HG02588 (cell line): Measurements from ENCODE around the gene TEX9.
"Not testable (repeated sequence)": the region's sequence is repeated elsewhere in the genome, so short reads cannot be mapped to it uniquely, and the experiment has no call there.

Source experiments
- ATAC-seq: cut with Tn5 transposase; IDR thresholded peaks from one replicate; pipeline ENCODE4 v1.9.1; 2021; ENCODE audit warnings: mild to moderate bottlenecking, moderate library complexity; ENCODE audit not compliant: unreplicated experiment

The TEX9 gene

GRCh38 chr15:56361987-56362386 lies 3.2 kb upstream of the TEX9 start:
- ATAC-seq, result no peak

DNA sequence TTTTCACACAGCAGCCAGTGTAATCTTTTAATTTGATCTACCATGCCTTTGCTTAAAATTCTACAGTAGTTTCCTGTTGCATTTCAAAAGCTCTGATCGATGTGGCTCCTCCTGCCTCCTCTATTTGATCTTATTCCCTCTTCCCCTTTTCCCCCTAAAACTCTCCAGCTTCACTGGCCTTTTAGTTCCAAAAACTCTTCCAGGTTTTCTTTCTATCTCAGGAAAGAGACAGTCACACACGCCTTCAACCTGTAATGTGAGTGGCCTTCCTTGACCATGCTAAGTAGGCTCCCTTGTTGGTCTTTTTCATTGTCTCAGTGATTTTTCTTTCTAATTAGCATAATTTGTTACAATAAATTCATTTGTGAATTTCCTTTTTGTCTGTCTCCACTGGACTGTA lies 985 bp downstream of the TEX9 start:
- no peak for ATAC-seq

GRCh38 chr15:56367156-56367555 lies 1.9 kb downstream of the TEX9 start:
- no peak for ATAC-seq

DNA sequence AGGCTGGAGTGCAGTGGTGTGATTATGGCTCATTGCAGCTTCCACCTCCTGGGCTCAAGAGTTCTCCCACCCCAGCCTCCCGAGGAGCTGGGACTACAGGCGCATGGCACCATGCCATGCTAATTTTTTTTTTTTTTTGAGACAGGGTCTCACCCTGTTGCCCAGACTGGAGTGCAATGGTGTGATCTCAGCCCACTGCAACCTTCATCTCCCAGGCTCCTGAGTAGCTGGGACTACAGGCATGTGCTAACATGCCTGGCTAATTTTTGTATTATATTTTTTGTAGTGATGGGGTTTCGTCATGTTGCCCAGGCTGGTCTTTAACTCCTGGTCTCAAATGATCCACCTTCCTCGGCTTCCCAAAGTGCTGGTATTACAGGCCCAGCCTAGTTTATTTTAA lies 4.0 kb downstream of the TEX9 start:
- no peak for ATAC-seq

- peak; percentile 84 for ATAC-seq
Measured at GRCh38 chr15:56371495-56372147, 6.4 kb downstream of the TEX9 start.

- not testable (repeated sequence) for ATAC-seq
Measured at GRCh38 chr15:56374693-56375092, 9.5 kb downstream of the TEX9 start.

DNA sequence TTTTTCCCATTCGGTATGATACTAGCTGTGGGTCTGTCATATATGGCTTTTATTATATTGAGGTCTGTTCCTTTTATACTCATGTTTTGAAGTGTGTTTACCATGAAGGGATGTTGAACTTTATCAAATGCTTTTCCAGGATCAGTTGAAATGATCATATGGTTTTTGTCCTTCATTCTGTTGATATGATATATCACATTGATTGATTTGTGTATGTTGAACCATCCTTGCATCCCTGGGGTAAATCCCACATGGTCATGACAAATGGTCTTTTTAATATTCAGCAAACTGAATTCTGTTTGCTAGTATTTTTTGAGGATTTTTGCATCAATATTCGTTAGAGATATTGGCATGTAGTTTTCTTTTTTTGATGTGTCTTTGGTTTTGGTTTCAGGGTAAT lies 12.6 kb downstream of the TEX9 start:
- not testable (repeated sequence) for ATAC-seq

- ATAC-seq, result no peak
Measured at GRCh38 chr15:56383010-56383409, 17.8 kb downstream of the TEX9 start.

- no peak for ATAC-seq
Measured at GRCh38 chr15:56385908-56386307, 20.7 kb downstream of the TEX9 start.

- ATAC-seq, result no peak
Measured at GRCh38 chr15:56390739-56391267, 25.6 kb downstream of the TEX9 start.

DNA sequence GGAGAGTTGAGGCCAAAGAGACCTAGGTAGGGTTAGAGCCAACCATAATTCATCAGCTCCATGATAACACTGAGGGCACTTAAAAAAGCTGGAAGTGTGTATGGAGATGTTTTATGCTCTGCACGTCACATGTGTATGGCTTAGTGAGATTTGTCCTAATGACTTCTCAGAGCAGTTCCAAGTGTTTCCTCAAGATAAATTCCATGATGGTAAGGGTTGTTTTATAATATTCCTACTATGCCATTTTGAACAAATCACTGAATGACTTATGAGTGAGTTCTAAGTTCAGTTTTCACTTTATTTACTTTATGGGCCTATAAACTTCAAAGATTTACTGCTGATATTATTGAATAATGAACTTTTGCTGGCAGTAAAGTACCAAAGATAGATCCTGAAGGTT lies 28.1 kb downstream of the TEX9 start:
- ATAC-seq, result no peak

DNA sequence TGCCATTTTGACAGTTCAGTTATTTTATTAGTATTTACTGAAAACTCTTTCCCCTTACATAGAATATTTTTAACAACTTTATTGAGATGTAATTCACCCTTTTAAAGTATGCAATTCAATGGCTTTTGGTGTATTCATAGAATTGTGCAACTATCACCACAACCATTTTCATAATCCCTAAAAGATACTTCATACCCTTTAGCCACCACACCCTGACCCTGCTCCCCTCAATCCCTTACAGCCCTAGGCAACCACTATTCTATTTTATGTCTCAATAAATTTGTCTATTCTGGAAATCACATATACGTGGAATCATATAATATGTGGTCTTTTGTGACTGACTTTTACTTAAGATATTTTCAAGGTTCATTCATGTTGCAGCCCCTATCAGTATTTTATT lies 29.7 kb downstream of the TEX9 start:
- ATAC-seq, result no peak

- ATAC-seq, result not testable (repeated sequence)
Measured at GRCh38 chr15:56397325-56397724, 32.1 kb downstream of the TEX9 start.

DNA sequence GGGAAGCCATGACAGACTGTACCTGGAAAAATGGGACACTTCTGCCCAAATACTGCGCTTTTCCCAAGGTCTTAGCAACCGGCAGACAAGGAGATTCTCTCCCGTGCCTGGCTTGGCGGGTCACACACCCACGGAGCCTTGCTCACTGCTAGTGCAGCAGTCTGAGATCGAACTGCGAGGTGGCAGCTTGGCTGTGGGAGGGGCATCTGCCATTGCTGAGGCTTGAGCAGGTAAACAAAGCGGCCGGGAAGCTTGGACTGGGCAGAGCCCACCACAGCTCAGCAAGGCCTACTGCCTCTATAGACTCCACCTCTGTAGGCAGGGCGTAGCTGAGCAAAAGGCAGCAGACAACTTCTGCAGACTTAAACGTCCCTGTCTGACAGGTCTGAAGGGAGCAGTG lies 34.0 kb downstream of the TEX9 start:
- ATAC-seq, result not testable (repeated sequence)

DNA sequence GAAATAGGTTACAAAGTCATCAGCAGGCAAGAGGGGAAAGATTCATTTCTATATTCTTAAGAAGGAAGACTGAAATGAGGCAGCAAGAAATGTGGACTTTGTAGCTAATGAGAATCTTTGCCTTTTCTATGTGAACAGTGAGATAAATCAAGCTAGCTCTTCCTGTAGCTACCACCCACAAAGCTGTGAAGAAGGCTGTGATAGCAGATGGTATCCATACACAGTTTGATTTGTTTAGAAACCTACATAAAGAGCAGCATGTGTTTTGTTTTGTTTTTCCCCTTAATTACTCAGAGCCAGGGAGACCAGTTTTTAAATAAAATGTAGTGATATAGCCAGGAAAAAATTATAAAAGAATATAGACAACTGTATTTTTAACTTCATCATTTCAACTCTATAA lies 45.5 kb downstream of the TEX9 start:
- no peak for ATAC-seq

DNA sequence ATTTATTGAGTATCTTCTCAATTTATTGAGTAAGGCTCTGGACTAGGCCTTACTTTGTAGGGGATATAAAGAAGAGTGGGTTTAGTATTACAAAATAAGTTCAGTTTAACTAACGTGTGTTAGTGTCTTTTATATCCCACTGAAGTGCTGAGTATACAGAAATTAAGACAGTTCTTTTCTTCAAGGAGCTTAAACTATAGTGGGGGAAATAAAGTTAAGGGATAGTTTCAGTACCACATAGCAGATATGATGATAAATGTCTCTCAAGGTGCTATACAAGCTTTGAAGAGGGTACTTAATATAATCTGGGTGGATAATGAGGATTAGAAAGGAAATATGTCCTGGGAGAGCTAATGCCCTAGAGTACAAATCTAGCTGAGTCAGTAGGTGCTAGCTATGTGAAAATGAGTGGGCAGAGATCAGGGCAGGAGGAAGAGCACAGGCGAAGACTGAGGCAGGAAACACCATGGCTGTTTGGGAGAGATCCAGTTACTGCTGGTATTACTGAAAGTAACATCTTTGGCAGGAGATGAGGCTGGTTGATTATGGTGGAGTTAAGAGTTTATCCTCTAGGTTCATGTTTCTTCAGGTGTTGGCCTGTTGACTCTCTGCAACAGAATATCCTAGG lies 46.0 kb downstream of the TEX9 start:
- ATAC-seq, result no peak

DNA sequence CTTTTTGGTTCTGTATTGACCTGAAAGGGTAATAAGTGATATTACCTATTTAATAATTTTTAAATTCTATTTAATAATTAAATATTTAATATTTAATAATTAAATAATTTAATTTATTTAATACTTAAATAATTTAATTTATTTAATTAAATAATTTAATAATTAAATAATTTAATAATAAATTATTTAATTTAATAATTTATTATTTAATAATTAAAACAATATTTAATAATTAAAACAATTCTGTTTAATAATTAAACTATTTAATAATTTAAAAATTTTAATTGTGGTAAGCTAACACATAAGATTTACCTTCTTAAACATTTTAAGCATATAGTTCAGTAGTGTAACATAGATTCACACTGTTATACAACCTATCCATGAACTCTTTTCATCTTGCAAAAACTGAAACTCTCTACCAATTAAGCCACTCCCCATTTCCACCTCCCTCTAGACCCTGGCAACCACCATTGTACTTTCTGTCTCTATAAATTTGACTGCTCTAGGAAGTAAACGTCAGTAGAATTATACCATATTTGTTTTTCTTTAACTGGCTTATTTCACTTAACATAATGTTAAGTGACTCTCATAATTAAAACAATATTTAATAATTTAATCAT lies 48.0 kb downstream of the TEX9 start:
- not testable (repeated sequence) for ATAC-seq

DNA sequence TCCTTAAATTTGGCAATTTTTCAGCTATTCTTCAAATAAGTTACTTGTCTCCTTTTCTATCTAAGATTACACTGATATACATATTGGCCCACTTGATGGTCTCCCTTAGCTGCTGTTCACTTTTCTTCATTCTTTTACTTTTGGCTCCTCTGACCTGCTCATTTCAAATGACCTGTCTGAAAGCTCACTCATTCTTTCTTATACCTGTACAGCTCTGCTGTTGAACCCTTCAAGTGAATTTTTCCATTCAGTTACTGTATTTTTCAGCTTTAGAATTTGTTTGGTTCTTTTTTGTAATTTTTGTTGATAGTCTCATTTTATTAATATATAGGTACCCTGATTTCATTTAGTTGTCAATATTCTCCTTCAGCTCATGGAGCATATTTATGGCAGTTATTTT lies 60.0 kb downstream of the TEX9 start:
- ATAC-seq, result no peak

DNA sequence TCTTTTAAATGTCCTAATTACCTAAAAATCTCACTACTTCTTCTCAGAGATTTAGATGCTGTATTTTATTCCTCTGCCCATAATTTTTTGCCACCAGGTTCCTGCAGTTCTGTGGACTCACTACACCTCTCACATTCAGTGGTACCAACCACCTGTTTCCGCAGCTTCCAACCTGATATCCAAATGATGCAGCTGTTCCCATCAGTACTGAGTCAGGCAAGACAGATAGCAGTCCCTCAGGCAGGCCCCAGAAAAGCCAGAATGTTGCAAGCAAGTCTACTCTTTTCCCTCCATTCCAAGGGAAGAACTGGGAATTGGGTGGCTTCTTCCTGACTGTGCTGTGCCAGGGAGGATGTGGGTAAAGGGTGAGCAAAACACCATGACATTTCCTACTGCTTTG lies 60.8 kb downstream of the TEX9 start:
- ATAC-seq, result no peak

GRCh38 chr15:56428821-56429458 lies 63.7 kb downstream of the TEX9 start:
- no peak for ATAC-seq

GRCh38 chr15:56432304-56432703 lies 67.1 kb downstream of the TEX9 start:
- no peak for ATAC-seq
